NCI-H2029 treated with DMSO at 0.1 percent for 48 hours (cell line): ENCODE results near the gene HSPA1B.
"Not testable (repeated sequence)": the region's sequence is repeated elsewhere in the genome, so short reads cannot be mapped to it uniquely, and the experiment has no call there.

Experiments
- DNase-seq: peaks from one replicate; lab custom pipeline; 2025; lab: John Stamatoyannopoulos, UW

Gene HSPA1B

DNA sequence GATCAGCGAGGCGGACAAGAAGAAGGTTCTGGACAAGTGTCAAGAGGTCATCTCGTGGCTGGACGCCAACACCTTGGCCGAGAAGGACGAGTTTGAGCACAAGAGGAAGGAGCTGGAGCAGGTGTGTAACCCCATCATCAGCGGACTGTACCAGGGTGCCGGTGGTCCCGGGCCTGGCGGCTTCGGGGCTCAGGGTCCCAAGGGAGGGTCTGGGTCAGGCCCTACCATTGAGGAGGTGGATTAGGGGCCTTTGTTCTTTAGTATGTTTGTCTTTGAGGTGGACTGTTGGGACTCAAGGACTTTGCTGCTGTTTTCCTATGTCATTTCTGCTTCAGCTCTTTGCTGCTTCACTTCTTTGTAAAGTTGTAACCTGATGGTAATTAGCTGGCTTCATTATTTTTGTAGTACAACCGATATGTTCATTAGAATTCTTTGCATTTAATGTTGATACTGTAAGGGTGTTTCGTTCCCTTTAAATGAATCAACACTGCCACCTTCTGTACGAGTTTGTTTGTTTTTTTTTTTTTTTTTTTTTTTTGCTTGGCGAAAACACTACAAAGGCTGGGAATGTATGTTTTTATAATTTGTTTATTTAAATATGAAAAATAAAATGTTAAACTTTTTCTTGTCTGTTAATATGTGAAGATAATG, 2.2 kb downstream of the HSPA1B start:
- peak; percentile 45 for DNase-seq

DNA sequence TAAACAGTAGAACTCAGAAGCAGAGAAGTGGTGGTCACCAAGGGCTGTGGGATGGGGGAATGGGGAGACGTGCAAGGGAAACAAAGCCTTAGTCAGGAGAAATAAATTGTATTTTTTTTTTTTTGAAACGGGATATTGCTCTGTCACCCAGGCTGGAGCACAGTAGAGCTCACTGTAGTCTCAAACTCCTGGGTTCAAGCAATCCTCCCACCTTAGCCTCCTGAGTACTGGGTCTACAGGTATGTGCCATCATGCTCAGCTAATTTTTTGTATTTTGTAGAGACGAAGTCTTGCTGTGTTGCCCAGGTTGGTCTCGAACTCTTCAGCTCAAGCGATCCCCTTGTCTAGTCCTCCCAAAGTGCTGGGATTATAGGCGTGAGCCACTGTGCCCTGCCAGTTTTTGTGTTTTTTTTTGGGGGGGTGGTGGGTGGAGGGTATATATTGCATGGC, 3.4 kb downstream of the HSPA1B start:
- no peak for DNase-seq

- DNase-seq: no peak
Observed at GRCh38 chr6:31831350-31832215, 4.0 kb downstream of the HSPA1B start.

GRCh38 chr6:31834367-31835250, 7.1 kb downstream of the HSPA1B start:
- DNase-seq: peak; percentile 94

- DNase-seq: peak; percentile 36
Observed at GRCh38 chr6:31836047-31836473, 8.5 kb downstream of the HSPA1B start.

DNA sequence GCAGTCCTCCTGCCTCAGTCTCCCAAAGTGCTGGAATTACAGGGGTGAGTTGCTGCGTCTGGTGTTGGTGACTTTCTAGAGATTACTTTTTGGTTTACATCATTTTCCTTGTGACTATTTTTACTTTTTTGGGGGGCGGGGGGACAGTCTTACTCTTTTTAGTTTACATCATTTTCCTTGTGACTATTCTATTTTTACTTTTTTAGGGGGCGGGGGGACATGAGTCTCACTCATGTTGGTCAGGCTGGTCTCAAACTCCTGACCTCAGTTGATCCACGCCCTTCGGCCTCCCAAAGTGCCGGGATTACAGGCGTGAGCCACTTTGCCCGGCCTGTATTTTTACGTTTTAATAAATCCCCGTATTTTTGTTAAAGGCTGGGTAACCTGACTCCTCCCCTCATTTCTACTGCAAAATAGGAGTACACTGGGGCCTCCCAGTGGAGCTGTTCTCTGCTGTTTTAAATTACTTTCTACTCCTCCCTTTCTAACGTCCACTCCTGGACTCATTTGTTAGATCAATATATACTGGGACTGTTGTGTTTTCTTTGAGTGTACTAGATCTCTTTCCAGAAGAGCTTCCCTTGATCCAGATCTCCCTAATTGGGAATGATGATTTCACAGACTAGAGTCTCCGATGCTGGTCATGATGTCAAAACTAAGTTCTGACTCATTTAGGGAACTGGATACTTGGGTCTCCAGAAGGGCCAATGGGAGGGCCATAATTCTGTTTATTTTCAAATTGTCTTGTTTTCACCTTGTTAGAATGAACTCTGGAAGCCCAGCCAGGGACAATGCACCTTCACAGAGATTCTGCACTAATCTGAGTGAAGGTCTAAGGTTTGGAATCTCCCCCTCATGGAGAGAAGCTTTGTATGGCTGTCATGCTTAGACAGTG, 9.2 kb downstream of the HSPA1B start:
- DNase-seq: no peak

DNA sequence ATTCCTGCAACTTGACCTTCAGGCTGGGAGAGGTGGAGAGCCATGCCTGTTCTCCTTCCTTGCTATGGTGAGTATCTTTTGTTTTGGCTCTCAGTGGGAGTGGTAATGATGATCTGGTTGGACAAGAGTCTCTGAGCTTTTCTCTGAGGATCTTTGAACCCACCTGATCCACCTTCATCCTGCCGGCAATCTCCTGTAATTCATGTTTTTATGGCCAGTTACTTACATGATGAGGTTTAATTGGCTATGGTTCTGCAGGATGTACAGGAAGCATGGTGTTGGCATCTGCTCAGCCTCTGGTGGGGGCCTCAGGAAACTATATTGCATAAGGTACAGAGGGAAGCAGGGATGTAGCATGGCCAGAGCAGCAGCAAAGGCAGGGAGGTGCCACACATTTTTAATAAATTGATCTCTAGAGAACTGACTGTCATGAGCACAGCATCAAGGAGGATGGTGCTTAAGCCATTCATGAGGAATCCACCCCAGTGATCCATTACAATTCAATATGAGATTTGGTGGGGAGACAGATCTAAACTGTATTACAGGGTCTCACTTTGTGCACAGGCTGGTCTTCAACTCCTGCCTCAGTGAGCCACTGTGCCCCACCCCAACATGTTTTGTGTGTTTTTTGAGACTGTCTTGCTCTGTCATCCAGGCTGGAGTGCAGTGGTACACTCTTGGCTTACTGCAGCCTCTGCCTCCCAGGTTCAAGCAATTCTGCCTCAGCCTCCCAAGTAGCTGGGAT, 10.0 kb downstream of the HSPA1B start:
- no peak for DNase-seq

DNA sequence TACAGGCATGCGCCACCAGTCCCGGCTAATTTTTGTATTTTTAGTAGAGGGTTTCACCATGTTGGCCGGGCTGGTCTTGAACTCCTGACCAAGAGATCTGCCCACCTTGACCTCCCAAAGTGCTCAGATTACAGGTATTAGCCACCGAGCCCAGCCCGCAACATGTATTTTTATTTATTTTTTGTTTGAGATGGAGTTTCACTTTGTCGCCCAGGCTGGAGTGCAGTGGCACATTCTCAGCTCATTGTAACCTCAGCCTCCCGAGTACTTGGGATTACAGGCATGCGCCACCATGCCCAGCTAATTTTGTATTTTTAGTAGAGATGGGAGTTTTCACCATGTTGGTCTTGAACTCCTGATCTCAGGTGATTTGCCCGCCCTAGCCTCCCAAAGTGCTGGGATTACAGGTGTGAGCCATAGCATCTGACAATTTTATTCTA, 10.6 kb downstream of the HSPA1B start:
- DNase-seq: not testable (repeated sequence)

DNA sequence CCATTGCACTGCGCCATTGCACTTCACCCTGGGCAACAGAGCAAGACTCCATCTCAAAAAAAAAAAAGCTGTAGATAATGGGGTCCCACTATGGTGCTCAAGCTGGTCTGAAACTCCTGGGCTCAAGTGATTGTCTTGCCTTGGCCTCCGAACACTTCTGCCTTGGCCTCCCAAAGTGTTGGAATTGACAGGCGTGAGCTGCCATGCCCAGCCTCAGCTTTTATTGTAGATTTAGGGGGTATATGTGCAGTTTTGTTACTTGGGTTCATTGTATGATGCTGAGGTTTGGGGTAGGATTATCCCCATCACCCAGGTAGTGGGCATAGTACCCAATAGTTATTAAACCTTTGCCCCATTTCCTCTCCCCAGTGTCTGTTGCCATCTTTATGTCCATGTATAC, 11.4 kb downstream of the HSPA1B start:
- no peak for DNase-seq

DNA sequence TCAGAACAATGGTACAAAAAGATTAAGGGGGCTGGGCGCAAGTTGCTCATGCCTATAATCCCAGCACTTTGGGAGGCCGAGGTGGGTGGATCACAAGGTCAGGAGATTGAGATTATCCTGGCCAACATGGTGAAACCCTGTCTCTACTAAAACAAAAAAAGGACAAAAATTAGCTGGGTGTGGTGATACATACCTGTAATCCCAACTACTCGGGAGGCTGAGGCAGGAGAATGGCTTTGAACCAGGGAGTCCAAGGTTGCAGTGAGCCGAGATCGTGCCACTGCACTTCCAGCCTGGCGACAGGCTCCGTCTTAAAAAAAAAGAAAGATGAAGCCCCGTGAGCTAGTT, 12.2 kb downstream of the HSPA1B start:
- not testable (repeated sequence) for DNase-seq

DNA sequence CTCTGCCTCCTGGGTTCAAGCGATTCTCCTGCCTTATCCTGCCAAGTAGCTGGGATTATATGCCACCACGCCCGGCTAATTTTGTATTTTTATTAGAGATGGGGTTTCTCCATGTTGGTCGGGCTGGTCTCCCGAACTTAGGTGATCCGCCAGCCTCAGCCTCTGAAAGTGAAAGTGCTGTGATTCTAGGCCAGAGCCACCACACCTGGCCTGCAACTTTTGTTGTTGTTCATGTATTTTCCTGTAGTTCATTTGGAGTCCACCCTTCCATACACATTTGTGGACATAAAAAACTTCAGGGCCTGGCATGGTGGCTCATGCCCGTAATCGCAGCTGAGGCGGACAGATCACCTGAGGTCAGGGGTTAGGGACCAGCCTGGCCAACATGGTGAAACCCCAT, 14.5 kb downstream of the HSPA1B start:
- DNase-seq: no peak

- no peak for DNase-seq
Observed at GRCh38 chr6:31844507-31844906, 17.0 kb downstream of the HSPA1B start.

DNA sequence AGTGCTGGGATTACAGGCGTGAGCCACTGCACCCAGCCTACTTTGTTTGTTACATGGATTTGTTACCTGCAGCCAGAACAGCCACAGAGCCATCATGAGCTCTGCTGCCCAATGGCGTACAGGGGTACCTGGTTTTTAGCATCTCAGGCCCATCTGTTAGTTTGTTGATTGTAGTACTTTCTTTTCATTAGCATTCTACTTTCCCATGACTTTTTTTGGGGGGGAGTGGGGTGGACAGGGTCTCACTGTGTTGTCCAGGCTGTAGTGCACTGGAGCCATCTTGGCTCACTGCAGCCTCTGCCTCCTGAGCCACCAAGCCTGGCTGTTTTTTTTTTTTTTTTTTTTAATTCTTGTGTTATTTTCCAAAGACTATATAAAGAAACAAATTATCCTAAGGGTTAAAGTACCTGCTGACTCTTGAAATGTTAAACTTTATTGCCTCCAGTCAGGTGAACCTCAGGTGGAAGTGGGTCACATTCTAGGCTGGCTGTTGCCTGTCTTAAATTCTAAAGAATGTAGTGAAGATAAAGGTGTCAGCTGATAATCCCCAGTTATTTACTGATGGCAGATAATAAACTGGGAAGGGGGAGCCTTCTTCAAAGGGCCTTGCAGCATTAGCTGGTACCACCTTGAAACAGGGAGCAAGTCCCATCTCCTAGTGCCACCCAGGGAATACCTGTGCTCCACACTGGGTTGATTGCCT, 19.9 kb downstream of the HSPA1B start:
- DNase-seq: no peak

DNA sequence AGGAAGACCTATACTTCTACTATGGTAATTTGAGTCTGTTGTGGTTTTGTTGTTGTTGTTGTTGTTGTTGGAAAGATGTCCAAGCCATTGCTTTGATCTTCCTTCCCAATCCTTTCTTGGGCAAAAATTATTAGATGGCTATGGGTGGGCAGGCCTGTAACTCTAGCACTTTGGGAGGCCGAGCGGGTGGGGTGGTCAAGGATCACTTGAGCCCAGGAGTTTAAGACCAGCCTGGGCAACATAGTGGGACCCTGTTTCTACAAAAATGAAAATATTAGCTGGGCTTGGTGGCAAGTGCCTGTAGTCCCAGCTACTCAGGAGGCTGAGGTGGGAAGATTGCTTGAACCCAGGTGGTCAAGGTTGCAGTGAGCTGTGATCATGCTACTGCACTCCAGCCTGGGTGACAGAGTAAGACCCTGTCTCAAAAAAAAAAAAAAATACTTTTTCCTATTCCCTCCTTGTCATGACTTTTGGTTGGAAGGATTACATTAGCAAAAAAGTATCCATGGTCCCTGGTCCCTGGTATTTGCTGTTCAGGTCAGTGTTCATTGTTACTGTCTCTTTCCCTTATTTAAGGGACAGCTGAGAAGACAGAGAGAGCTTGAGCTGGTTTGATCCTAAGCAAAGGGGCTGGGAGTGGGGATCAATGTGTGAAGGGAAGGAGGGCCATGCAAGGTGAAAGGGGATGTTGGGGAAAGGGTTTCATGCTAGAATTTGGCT, 23.4 kb downstream of the HSPA1B start:
- no peak for DNase-seq

DNA sequence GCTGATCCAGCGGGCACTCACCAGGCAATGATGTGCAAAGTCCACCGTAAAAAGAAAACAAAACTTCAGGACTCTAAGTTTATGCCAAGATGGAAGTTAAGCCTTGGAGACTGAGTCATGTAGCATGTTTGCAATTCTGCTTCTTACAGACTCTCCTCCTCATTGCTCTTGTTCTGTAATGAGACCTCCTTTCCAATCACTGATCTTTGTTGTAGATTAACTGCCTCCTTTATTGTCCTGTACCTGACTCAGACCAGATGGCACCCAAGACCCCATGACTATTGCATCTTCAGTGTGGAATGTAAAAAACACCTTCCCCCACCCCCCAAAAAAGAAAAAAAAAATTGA, 23.9 kb downstream of the HSPA1B start:
- no peak for DNase-seq

- not testable (repeated sequence) for DNase-seq
Observed at GRCh38 chr6:31851980-31852718, 24.6 kb downstream of the HSPA1B start.

DNA sequence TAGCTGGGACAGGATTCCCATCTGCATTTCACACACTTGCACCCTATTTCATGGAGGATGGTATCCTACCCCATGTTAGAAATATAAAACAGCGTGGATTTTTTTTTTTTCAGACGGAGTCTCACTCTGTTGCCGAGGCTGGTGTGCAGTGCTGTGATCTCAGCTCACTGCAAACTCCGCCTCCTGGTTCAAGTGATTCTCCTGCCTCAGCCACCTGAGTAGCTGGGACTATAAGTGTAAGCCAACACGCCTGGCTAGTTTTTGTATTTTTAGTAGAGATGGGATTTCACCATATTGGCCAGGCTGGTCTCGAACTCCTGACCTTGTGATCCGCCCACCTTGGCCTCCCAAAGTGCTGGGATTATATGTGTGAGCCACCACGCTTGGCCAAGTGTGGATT, 30.2 kb downstream of the HSPA1B start:
- DNase-seq: not testable (repeated sequence)

GRCh38 chr6:31858707-31859106, 31.2 kb downstream of the HSPA1B start:
- no peak for DNase-seq

DNA sequence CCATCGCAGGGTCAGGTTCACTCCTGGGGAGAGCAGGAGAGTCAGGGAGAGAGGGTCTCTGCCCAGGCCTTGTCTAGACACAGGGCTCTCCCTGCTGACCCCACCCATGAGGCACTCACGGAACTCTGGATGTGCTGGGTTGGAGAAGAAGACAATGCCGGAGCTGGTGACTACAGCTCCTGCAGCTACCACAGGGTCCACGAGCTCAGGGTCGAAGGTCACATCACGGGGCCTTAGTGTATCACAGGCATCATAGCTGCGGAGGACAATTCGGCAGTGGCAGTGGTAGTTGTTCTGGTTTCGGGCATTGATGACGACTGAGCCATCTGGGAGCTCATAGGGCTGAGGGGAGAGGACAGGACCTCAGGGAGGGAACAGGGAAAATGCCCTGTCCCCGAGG, 32.4 kb downstream of the HSPA1B start:
- no peak for DNase-seq
